ENCODE data around the gene TCL1A. TPM values are rescaled to one million over a fixed set of nuclear protein-coding genes. Genes with fewer than 3 reads are reported as not detected.

TCL1A gene
- total RNA-seq, 1 donor from 2014 or later, result not detected

- no peak overlapping the region for H3K27ac Mint-ChIP-seq (ENCODE audit: unreplicated experiment)
- TF ChIP-seq, protein P1, sequence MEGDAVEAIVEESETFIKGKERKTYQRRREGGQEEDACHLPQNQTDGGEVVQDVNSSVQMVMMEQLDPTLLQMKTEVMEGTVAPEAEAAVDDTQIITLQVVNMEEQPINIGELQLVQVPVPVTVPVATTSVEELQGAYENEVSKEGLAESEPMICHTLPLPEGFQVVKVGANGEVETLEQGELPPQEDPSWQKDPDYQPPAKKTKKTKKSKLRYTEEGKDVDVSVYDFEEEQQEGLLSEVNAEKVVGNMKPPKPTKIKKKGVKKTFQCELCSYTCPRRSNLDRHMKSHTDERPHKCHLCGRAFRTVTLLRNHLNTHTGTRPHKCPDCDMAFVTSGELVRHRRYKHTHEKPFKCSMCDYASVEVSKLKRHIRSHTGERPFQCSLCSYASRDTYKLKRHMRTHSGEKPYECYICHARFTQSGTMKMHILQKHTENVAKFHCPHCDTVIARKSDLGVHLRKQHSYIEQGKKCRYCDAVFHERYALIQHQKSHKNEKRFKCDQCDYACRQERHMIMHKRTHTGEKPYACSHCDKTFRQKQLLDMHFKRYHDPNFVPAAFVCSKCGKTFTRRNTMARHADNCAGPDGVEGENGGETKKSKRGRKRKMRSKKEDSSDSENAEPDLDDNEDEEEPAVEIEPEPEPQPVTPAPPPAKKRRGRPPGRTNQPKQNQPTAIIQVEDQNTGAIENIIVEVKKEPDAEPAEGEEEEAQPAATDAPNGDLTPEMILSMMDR (IDR thresholded peaks at IDR 0.05; ENCODE audit: partially characterized antibody, unreplicated experiment), result no peak
- no peak for DNase-seq
- H3K36me3 Mint-ChIP-seq (ENCODE audit: unreplicated experiment), result no peaks in the 10 kb centered on the region
- H3K4me3 Mint-ChIP-seq (ENCODE audit: unreplicated experiment), result no peak overlapping the region
- H3K4me1 Mint-ChIP-seq (ENCODE audit: low read depth, unreplicated experiment), result no peaks in the 10 kb centered on the region
- no peaks in the 10 kb centered on the region for H3K27me3 Mint-ChIP-seq (ENCODE audit: unreplicated experiment)
- H3K9me3 Mint-ChIP-seq (ENCODE audit: unreplicated experiment), result no peaks in the 10 kb centered on the region
Measured at GRCh38 chr14:95660651-95661515, 53.0 kb downstream of the TCL1A start.

GRCh38 chr14:95659990-95660385 lies 53.9 kb downstream of the TCL1A start:
- no peaks in the 10 kb centered on the region for H3K9me3 Mint-ChIP-seq (ENCODE audit: unreplicated experiment)
- H3K27ac Mint-ChIP-seq (ENCODE audit: unreplicated experiment), result no peak overlapping the region
- no peak overlapping the region for H3K4me3 Mint-ChIP-seq (ENCODE audit: unreplicated experiment)
- no peaks in the 10 kb centered on the region for H3K4me1 Mint-ChIP-seq (ENCODE audit: low read depth, unreplicated experiment)
- no peaks in the 10 kb centered on the region for H3K36me3 Mint-ChIP-seq (ENCODE audit: unreplicated experiment)
- no peaks in the 10 kb centered on the region for H3K27me3 Mint-ChIP-seq (ENCODE audit: unreplicated experiment)
- TF ChIP-seq, protein P1 (IDR thresholded peaks at IDR 0.05; ENCODE audit: partially characterized antibody, unreplicated experiment), result no peak
- no peak for DNase-seq

Other genes with a start within 250 kb of the TCL1A start
- gene SYNE3, start 197.5 kb downstream of the TCL1A start, total RNA-seq (ENCODE audit: unreplicated experiment), result 7.1 TPM
- 38.9 TPM for gene GLRX5, start 179.1 kb downstream of the TCL1A start, total RNA-seq (ENCODE audit: unreplicated experiment)
- not detected for gene TCL1B, start 27.7 kb downstream of the TCL1A start, total RNA-seq (ENCODE audit: unreplicated experiment)
- gene TUNAR, start 162.7 kb upstream of the TCL1A start, total RNA-seq (ENCODE audit: unreplicated experiment), result 16.2 TPM

All from glutamatergic neuron (in vitro differentiated cells).